ENCODE results near the gene ZSWIM5. TPM values are rescaled to one million over a fixed set of nuclear protein-coding genes. Genes with fewer than 3 reads are reported as not detected.
"Not testable (repeated sequence)": the region's sequence is repeated elsewhere in the genome, so short reads cannot be mapped to it uniquely, and the experiment has no call there.

The ZSWIM5 gene
- total RNA-seq, 1 donor from 2014 or later: 0.23 TPM

GRCh38 chr1:45187725-45188124 is 18.7 kb downstream of the ZSWIM5 start:
- no peak for DNase-seq (ENCODE audit: low read depth)
- TF ChIP-seq CTCF (conservative IDR thresholded peaks at IDR 0.05; ENCODE audit: low read depth, low read length): no peak
- no peak overlapping the region for H3K4me3 ChIP-seq (ENCODE audit: low read depth, low read length)

GRCh38 chr1:45179918-45180519 is 26.4 kb downstream of the ZSWIM5 start:
- H3K4me3 ChIP-seq (ENCODE audit: low read depth, low read length); DNase-seq (ENCODE audit: low read depth): not testable (repeated sequence)

GRCh38 chr1:45177452-45177851 is 29.0 kb downstream of the ZSWIM5 start:
- H3K4me3 ChIP-seq (ENCODE audit: low read depth, low read length): no peak overlapping the region
- DNase-seq (ENCODE audit: low read depth): no peak
- no peak for TF ChIP-seq CTCF (conservative IDR thresholded peaks at IDR 0.05; ENCODE audit: low read depth, low read length)

- no peak overlapping the region for H3K4me3 ChIP-seq (ENCODE audit: low read depth, low read length)
- no peak for DNase-seq (ENCODE audit: low read depth)
- no peak for TF ChIP-seq CTCF (conservative IDR thresholded peaks at IDR 0.05; ENCODE audit: low read depth, low read length)
Measured at GRCh38 chr1:45172764-45173163, 33.6 kb downstream of the ZSWIM5 start.

GRCh38 chr1:45172005-45172404 is 34.4 kb downstream of the ZSWIM5 start:
- no peak overlapping the region for H3K4me3 ChIP-seq (ENCODE audit: low read depth, low read length)
- TF ChIP-seq CTCF (conservative IDR thresholded peaks at IDR 0.05; ENCODE audit: low read depth, low read length): no peak
- no peak for DNase-seq (ENCODE audit: low read depth)

GRCh38 chr1:45171575-45171974 is 34.8 kb downstream of the ZSWIM5 start:
- no peak for DNase-seq (ENCODE audit: low read depth)
- no peak for TF ChIP-seq CTCF (conservative IDR thresholded peaks at IDR 0.05; ENCODE audit: low read depth, low read length)

GRCh38 chr1:45170151-45170742 is 36.2 kb downstream of the ZSWIM5 start:
- DNase-seq (ENCODE audit: low read depth): no peak
- TF ChIP-seq CTCF (conservative IDR thresholded peaks at IDR 0.05; ENCODE audit: low read depth, low read length): no peak
- H3K4me3 ChIP-seq (ENCODE audit: low read depth, low read length): no peak overlapping the region

More at GRCh38 chr1:45171575-45171974, 34.8 kb downstream of the ZSWIM5 start:
- H3K4me3 ChIP-seq (ENCODE audit: low read depth, low read length): no peak overlapping the region

GRCh38 chr1:45167947-45168346 is 38.5 kb downstream of the ZSWIM5 start:
- H3K4me3 ChIP-seq (ENCODE audit: low read depth, low read length); DNase-seq (ENCODE audit: low read depth): not testable (repeated sequence)

GRCh38 chr1:45164307-45164706 is 42.1 kb downstream of the ZSWIM5 start:
- not testable (repeated sequence) for DNase-seq (ENCODE audit: low read depth); H3K4me3 ChIP-seq (ENCODE audit: low read depth, low read length)

GRCh38 chr1:45163111-45163510 is 43.3 kb downstream of the ZSWIM5 start:
- DNase-seq (ENCODE audit: low read depth); H3K4me3 ChIP-seq (ENCODE audit: low read depth, low read length): not testable (repeated sequence)

- not testable (repeated sequence) for DNase-seq (ENCODE audit: low read depth); H3K4me3 ChIP-seq (ENCODE audit: low read depth, low read length)
Measured at GRCh38 chr1:45162041-45163035, 44.1 kb downstream of the ZSWIM5 start.
